Measurements from ENCODE around the gene ENTPD2. TPM values are rescaled to one million over a fixed set of nuclear protein-coding genes. Genes with fewer than 3 reads are reported as not detected.

ENTPD2 gene
- total and polyA plus RNA-seq, 10 of the 15 experiments (the other 5 are each of a cell fraction or from before 2014, with no cell fraction given), result 0.15 to 1.8 (median 0.65) TPM; not detected in 2

- TF ChIP-seq PRDM15 (CRISPR knock-in tag; IDR thresholded peaks at IDR 0.05) (no peak), ZNF622 (IDR thresholded peaks at IDR 0.05) (no peak), FOXK2 (IDR thresholded peaks at IDR 0.05) (no peak), E4F1 (IDR thresholded peaks at IDR 0.05; ENCODE audit: borderline replicate concordance, partially characterized antibody) (no peak), ZNF217 (IDR thresholded peaks at IDR 0.05) (no peak), PAX5 (IDR thresholded peaks at IDR 0.05; ENCODE audit: borderline replicate concordance, low read depth, low read length) (peak; percentile 52; the same call in 1 of the 2 replicates), ZBTB40 (IDR thresholded peaks at IDR 0.05; ENCODE audit: borderline replicate concordance) (no peak), NRF1 (conservative IDR thresholded peaks at IDR 0.05; ENCODE audit: low read depth, low read length) (no peak), WRNIP1 (IDR thresholded peaks at IDR 0.05; ENCODE audit: borderline replicate concordance, low read depth, low read length) (no peak), MTA3 (IDR thresholded peaks at IDR 0.05; ENCODE audit: borderline replicate concordance, low read length) (no peak; the same call in 1 of the 2 replicates), MXI1 (IDR thresholded peaks at IDR 0.05; ENCODE audit: low read depth, low read length) (no peak), KLF5 (IDR thresholded peaks at IDR 0.05; ENCODE audit: partially characterized antibody) (no peak), MYC (IDR thresholded peaks at IDR 0.05; ENCODE audit: insufficient read depth, insufficient read length, insufficient replicate concordance, low read length, severe bottlenecking) (no peak), CEBPZ (IDR thresholded peaks at IDR 0.05; ENCODE audit: low read depth, low read length) (no peak), RB1 (IDR thresholded peaks at IDR 0.05; ENCODE audit: borderline replicate concordance) (no peak)
These were observed 19.0 kb downstream of the ENTPD2 start (continued) for GRCh38 chr9:137034709-137035506.
